WERI-Rb-1 (cell line): ENCODE data around the gene CMIP.
"Not testable (repeated sequence)": the region's sequence is repeated elsewhere in the genome, so short reads cannot be mapped to it uniquely, and the experiment has no call there.

Experiments
- DNase-seq: peaks from one replicate; pipeline ENCODE4 v3.0.0-alpha.2; 2020
- H3K27ac ChIP-seq: fragments of 250-450 bp; sonication (Bioruptor Pico); 2 replicates; pipeline ENCODE4 v1.5.1; 2020; ENCODE audit warnings: mild to moderate bottlenecking, moderate library complexity
- H3K27me3 ChIP-seq: fragments of 250-450 bp; sonication (Bioruptor Pico); 2 replicates; pipeline ENCODE4 v1.5.1; 2021; ENCODE audit warnings: mild to moderate bottlenecking, low read depth, moderate library complexity; ENCODE audit not compliant: insufficient read depth, severe bottlenecking
- H3K36me3 ChIP-seq: fragments of 250-450 bp; sonication (Bioruptor Pico); 2 replicates; pipeline ENCODE4 v1.5.1; 2020; ENCODE audit warnings: mild to moderate bottlenecking, moderate library complexity
- H3K4me3 ChIP-seq: 2 replicates; pipeline ENCODE4 v1.5.1; 2011; ENCODE audit warnings: low read depth, mild to moderate bottlenecking, control low read depth, low read length
- H3K9me3 ChIP-seq: fragments of 250-450 bp; sonication (Bioruptor Pico); 2 replicates; pipeline ENCODE4 v1.5.1; 2021; ENCODE audit warnings: mild to moderate bottlenecking, moderate library complexity; ENCODE audit not compliant: severe bottlenecking
- TF ChIP-seq, protein P1 (sequence below): IDR thresholded peaks from 2 replicates; pipeline ENCODE4 v1.5.1; 2011; ENCODE audit warnings: low read depth, mild to moderate bottlenecking, control low read depth, inconsistent platforms, low read length

Gene CMIP

DNA sequence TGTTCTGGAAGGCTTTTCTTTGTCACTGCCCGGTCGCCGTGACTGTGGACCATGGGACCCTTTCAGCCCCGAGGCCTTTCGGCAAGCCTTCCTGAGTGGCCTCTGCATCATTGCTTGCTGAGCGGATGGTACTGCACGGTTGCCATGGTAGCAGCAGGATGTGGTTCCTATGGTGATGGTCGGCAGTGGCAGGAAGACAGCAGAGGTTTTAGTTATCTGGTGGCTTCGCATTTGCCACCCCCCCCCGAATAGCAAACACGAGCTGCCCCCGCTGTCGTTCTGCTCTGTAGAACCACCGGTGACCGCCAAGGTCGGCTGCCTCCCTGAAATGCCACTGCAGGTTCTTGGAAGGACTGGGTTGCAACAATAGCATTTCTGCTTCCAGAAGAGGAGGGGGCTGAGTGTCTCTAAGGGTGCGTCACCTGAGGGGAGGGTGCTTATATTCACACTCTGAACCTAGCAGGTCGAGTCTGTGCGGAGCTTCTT lies 76.6 kb downstream of the CMIP start:
- no peaks in the 10 kb centered on the region for H3K9me3 ChIP-seq
- DNase-seq = no peak
- no peak overlapping the region for H3K27ac ChIP-seq
- no peaks in the 10 kb centered on the region for H3K27me3 ChIP-seq
- no peak overlapping the region for H3K4me3 ChIP-seq
- TF ChIP-seq, protein P1, sequence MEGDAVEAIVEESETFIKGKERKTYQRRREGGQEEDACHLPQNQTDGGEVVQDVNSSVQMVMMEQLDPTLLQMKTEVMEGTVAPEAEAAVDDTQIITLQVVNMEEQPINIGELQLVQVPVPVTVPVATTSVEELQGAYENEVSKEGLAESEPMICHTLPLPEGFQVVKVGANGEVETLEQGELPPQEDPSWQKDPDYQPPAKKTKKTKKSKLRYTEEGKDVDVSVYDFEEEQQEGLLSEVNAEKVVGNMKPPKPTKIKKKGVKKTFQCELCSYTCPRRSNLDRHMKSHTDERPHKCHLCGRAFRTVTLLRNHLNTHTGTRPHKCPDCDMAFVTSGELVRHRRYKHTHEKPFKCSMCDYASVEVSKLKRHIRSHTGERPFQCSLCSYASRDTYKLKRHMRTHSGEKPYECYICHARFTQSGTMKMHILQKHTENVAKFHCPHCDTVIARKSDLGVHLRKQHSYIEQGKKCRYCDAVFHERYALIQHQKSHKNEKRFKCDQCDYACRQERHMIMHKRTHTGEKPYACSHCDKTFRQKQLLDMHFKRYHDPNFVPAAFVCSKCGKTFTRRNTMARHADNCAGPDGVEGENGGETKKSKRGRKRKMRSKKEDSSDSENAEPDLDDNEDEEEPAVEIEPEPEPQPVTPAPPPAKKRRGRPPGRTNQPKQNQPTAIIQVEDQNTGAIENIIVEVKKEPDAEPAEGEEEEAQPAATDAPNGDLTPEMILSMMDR = no peak
- no peaks in the 10 kb centered on the region for H3K36me3 ChIP-seq

- H3K4me3 ChIP-seq = no peak overlapping the region
- no peak overlapping the region for H3K27ac ChIP-seq
- TF ChIP-seq, protein P1 = no peak
- no peaks in the 10 kb centered on the region for H3K27me3 ChIP-seq
- DNase-seq = peak; percentile 11
- no peaks in the 10 kb centered on the region for H3K36me3 ChIP-seq
- no peaks in the 10 kb centered on the region for H3K9me3 ChIP-seq
Observed at GRCh38 chr16:81522108-81522701, 77.6 kb downstream of the CMIP start.

DNA sequence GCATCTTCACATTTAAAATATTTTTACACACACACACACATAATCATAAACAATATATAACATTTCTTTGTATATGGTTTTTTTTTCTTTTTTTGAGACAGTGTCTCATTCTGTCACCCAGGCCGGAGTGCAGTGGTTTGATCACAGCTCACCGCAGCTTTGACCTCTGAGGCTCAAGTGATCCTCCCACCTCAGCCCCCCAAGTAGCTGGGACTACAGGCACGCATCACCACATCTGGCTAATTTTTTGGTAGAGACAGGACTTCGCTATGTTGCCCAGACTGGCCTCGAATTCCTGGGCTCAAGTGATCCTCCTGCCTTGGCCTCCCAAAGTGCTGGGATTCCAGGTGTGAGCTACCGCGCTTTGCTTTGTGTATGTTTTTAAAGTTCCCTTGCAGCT lies 78.2 kb downstream of the CMIP start:
- H3K27ac ChIP-seq, H3K36me3 ChIP-seq, H3K9me3 ChIP-seq, H3K4me3 ChIP-seq, DNase-seq, H3K27me3 ChIP-seq: not testable (repeated sequence)

- H3K27ac ChIP-seq = no peak overlapping the region
- DNase-seq = no peak
- TF ChIP-seq, protein P1 = no peak
Observed at GRCh38 chr16:81523387-81524115, 78.9 kb downstream of the CMIP start.

DNA sequence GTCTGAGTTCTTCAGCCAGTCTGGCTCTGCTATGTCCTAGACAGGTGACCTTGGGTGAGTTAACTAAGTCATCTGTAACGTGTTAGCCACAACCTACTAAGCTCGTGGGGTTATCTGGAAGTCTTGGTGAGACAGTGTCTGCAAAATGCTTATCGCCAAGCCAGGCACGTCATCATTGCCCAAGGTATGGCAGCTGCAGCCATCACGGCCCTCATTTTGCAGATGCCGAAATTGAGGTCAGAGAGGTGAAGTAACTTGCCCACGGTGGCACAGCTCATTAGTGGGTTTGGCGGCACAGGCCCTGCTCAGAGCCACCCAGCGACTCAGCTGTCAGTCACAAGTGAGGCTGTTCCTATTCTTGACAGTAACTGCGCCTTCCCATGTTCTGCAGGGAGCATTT lies 79.8 kb downstream of the CMIP start:
- no peak for DNase-seq
- H3K36me3 ChIP-seq = no peaks in the 10 kb centered on the region
- TF ChIP-seq, protein P1 = no peak
- H3K27me3 ChIP-seq = no peaks in the 10 kb centered on the region
- no peaks in the 10 kb centered on the region for H3K9me3 ChIP-seq
- no peak overlapping the region for H3K4me3 ChIP-seq
- no peak overlapping the region for H3K27ac ChIP-seq

More at GRCh38 chr16:81523387-81524115, 78.9 kb downstream of the CMIP start:
- Histone ChIP-seq H3K27me3 (no peaks in the 10 kb centered on the region), H3K36me3 (no peaks in the 10 kb centered on the region), H3K9me3 (no peaks in the 10 kb centered on the region), H3K4me3 (no peak overlapping the region)

GRCh38 chr16:81524885-81525284 lies 80.3 kb downstream of the CMIP start:
- H3K9me3 ChIP-seq, H3K36me3 ChIP-seq, H3K27ac ChIP-seq, DNase-seq, H3K4me3 ChIP-seq, H3K27me3 ChIP-seq: not testable (repeated sequence)
